NCI-H2227 (cell line): Measurements from ENCODE around the gene RIC1.

ENCODE experiments used
- DNase-seq: peaks from one replicate; lab custom pipeline; 2025; ENCODE audit not compliant: unreplicated experiment; lab: John Stamatoyannopoulos, UW

Gene RIC1

DNA sequence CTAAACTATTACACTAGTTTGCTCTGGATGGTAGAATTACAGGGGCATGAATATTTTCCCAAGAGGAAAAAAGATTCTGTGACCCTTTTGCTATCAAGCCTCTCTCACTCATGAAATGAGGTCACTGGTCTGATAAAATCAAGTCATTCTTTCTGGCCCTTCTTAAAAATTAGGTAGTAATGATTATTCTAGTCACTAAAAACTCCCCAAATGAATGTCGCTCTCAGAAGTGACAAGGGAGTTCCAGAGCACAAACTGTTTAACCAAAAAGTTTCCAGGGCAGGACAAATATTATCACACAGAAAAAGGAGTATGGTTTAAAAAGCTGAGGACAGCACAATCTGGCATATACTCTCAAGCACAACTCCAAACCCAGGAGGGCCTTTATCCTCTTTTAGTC, 191.5 kb downstream of the RIC1 start:
- DNase-seq, result no peak

DNA sequence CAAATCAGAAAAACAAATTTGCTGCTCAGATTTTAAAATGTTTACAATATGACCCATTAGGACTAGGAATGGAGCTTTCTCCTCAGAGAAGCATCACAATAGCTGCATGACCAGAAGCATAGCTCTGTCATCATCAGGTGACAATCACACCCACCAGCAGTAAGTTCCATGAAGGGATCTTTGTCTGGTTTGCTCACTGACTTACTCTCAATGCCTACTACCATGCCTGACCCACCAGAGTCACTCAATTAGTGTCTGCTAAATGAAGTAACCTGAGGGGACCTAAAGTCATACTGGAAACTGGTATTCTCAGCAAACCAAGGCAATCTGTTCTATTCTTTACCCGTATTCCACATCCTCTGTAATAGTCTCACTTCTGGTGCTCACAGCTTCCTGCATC, 196.3 kb downstream of the RIC1 start:
- no peak for DNase-seq
